Measurements from ENCODE around the gene SCN3B.

The SCN3B gene

DNA sequence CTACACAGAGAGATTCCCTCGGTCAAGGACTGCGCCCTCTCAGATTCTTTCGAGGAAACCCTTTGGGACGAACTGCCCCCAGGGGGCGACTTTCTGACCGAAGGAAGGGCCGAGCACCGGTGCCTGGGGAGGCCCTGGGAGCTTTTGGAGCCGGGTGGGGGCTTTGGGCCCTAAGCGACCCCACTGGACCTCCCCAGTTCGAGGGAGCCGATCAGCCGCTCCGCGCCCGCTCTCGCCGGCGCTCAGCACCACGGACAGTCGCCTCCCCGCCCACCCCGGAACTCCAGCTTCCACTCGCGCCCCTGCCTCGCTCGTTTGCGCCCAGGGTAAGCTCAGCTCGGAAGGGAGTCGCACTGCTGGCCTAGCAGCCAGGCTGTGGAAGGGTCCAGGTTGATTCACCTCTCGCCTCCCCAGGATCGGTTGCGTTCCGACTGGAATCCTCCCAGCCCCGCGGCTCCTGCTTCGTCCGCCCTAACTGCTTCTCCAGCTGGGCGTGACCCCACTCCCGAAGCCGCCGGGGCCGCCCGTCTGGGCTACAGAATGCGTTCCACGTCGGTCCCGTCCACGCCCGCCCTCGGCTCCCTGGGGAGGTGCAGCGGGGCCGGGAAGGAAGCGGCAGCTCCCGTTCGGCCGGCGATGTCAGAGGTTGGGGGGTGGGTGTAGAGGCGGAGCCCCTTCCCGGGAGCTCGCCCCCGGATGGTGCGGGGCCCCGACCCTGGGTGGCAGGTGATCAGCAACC, 428 bp downstream of the SCN3B start:
- DNase-seq, result peak; percentile 29 to 52

DNA sequence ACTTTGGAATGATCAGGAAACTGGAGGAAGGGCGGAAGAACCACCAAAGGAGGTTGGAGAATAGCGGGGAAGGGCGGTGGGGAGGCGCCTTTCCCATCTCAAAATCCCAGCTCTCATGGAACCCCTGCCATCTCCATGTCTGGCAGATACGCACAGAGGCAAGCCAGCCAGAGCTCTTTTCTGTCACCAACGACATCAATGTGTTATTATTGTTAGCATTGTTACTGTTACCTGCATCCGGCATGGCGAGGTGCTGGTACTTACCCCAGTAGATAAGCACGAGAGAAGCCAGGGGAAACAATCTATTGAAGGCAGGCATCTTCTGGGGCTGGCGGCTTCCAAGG, 969 bp downstream of the SCN3B start:
- DNase-seq, result no peak

DNA sequence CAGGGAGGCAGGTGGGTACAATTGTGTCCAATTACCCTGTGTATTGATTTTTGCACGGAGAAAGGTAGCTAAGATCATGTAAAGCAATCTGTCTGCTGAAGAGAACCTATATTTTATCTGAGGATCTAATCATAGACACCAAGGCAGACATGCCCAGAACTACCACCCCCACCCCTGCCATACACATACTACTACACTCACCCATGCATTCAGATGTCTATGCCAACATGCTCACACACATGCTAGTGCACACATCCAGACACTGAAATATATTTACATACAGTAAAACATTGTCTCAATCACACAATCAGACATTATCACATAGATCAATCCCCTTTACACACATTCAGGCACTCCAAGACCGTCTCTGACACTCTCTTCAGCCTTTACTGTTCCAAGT, 1.8 kb downstream of the SCN3B start:
- DNase-seq, result no peak

DNA sequence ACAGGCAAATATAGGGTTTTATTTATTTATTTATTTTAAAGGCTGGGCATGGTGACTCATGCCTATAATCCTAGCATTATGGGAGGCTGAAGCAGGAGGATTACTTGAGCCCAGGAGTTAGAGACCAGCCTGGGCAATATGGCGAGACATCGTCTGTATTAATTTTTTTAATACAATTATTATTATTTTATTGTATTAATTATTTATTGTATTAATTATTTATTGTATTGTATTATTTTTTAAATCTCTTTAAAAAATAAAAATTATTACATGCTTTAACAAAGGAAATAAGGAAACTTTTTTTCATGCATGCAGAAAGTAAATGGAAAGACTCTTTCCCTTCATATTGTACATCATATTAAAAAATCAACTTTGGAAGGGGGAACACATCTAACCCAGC, 3.5 kb downstream of the SCN3B start:
- no peak for DNase-seq

DNA sequence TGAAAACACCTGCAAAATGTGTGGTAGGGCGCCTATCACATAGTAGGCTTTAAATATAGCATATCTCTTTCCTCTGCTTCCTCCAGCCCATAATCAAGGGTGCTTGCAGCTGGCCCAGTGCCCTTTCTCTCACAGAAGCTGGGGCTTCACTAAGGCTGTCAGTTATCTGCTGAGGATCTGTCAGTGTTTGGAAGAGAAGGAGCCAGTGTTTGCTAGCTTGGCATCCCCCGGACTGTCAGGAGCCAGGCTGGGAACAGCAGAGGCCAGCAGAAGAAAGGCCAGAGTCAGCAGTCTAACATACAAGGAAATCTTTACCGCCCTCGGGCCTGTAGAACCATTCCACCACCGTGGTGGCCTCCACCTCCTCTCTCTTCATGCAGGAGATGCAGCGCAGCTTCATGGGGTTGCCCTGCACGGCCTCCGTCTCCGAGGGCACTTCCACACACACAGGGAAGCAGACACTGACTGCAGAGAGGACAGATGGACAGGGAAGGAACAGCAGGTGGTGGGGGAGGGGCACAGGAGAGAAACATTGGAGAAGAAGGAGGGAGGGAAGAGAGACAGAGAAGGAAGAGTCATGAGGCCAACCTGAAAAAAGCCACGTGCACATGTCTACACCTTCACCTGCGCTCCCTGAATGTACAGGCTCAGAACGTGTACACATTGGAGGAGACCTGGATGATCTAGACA, 9.0 kb downstream of the SCN3B start:
- no peak for DNase-seq

DNA sequence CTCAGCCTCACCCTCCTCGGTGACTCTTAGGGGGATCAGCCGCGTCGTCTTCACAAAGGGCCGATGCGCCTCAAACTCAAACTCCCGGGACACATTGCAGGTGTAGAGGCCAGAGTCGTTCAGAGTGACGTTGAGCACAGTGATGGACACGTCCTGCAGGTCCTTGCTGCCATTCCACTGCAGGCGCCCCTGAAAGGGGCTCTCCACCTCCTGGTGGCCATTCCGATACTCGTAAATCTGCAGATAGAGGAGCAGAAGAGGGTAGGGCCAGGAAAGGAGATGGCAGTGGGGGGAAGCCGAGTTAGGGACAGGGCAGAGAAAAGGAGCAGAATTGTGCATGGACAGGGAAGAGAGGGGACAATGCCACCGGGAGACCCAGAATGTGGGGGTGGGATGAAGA, 12.0 kb downstream of the SCN3B start:
- DNase-seq, result no peak

DNA sequence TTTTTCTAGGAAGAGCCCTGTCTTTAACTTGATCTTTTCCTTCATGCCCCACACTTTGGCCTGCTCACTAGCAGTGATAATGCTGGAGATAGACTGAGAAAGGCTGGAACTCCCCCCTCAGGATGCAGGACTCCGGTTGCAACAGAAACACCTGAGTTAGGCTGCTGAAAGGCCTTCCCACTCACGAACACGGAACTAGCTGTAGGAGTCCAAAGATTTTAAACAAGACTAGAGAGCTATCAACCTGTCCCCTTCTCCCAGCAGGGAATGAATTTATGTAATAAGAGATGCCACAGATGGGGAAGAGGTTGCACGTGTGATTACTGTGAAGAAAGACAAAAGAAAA, 13.0 kb downstream of the SCN3B start:
- DNase-seq, result no peak

DNA sequence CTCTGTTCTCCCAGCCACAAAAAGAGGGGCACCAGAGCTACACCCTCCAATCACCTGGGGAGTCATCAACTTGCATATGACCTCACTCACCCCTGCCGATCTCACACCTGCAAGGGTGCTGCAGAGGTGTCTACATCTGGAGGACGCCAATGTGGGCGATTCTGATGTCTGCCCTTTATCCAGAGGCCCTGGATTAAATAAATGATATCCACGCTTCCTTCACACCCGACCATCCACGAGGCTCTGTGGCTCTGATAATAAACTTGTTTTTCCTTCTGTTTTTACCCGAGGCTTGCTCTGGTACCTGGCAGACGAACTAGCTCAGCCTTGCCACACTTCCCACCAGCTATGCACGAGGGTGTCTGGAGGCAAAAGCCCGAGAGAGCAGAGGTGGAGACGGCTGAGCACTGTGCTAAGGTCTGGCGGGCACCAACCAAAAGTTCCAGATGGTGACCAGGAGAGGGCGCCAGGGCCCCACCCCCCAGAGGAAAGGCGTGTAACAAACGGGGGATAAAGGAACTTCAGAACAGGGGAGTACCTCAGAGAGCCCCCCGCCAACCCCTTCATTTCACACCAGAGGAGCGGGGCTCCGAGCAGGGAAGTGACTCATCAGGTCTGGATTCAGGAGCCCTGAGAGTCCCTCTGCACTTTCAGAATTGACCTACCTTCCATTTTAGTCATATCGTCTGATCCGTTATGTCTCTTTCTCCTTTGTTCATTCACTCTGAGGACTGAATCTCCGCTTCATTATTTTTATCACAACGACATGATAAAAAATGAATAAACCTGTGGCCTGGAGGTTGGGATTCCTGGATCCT, 13.5 kb downstream of the SCN3B start:
- peak; percentile 6 to 20 for DNase-seq

DNA sequence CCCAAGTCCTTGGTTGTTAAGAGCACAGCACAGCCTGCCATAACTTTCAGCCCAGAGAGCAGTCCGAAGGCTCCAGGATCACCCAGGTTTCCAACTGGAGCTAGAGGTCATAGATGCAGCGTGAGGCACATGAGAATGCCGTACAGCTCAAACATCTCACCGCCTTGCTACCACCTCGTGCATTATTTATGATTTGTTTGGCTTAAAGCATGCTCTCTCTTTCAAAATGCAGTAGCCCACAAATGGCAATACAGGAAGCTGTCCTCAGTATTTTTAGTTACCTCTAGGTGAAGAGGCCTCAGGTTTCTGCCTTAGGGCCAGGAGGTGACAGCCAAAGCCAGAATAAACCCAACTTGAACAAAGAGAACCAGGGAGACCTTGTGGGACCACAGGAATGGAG, 14.4 kb downstream of the SCN3B start:
- no peak for DNase-seq

DNA sequence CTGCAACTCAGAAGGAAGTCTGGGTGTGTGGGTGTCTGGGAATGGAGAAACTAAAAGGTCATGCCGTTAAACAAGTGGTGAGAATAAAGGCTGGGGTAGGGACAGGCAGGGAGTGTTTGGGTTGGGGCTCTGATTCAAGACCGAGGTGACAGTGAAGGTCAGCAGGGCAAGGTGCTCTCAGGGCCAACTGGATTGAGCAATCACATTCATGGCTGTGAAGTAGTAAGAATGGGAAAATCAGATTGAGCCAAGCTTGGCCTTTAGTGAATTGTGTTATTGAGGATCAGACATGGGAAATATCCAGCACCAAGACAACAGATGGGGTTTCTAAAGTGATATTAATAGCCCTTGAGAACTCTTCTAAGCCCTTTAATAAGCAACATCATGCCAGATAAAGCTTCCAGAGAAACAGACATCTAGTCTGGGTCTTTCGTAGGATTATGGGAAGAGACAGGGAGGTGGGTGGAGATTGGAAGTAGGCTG, 24.3 kb downstream of the SCN3B start:
- DNase-seq, result no peak

DNA sequence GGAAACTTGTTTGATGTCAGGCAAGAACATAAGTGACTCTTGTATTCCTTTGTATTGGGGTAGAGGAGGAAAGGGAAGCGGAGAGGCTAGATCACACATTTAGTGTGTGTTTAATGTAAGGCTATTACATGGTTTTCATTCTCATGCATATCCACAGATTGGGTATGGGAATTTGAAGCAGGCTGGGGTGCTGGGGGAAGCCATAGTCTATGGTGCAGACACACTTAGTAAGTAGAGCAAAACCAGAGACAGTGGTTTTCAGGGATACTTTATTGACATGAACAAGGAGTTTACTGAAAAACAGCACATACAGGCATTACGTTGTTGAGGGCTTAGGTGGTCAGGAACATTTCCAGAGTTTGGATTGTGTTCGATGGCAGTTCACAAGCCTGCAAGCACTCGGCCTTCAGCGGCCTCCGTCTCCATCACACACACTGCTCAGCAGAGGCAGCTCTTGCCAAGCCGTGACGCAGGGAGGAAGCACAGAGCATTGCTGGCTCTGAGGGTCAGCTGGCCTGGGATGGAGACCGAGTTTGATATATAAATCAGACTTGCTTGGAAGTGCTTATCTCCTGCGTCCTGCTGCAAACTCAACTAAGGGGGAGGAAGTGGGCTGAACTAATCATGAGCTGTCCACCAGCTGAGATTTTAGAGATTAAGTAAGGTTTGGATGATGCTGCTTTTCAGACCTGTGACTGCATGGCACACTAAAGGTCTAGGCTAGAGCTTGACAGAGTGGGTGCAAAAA, 25.3 kb downstream of the SCN3B start:
- no peak for DNase-seq

DNA sequence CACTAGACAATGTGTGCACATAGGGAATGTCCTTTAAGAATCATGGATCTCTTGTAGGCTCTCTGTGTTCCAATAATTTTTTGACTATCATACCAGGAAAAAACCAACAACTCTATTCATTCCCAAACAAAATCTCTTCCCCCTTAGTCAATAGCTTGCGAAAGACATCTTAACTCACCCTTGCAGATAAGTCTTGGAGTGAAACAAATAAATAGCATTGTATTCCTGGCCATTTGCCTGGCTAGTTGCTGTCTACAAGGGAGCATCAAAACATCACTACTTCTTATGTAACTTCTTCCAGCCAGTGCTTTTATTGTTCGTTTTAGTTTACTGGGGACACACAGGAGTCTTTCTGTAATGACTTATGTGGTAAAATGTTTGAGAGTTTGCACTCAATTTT, 29.4 kb downstream of the SCN3B start:
- no peak for DNase-seq

DNA sequence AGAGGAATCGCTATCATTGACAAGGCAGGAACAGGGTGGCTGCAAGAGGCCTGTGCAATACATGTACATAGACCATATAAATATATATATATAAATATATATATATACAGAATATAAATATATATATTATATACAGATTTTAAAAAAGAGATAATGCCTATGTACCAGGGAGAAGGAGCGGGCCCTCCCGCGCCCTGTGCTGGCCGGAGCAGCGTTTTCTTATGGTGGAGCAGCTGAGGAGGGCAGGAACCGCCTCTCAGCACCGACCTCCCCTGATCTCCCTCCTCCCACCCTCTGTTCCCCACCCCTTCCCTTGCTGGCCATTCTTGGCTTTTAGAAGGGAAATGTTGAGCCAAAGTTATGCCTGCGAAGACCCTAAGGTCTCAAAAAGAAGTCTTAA, 31.8 kb downstream of the SCN3B start:
- no peak for DNase-seq

DNA sequence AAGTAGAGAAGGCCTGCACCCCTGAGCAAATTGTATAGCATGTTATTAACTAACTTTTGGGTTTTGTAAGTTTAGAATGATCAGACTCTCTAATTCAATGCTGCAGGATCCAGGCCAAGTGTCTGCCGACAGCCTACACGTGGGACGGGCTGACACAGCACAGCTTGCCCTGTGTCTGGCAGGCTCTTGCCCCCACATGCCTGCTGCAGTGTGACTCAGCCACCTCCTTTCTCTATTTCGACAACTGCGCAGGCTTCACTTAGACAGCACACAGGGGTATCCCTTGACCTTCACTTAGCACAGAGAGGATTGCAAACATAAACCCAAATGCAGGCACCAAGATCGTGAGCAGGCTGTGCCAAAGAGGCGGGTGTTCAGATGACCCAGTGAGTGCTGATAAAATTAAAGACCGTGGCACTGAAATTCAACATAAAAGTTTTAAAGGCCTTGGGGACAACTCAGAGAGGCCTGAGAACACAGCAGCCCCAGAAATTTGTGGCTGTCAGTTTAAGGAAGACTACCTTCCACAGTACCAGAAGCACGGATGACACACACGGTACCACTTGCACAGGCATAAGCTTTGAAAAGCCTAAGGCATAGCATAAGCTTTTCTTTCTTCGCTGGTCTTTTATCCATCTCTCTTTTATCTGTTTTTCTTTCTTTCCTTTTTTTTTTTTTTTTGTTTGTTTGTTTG, 37.8 kb downstream of the SCN3B start:
- no peak for DNase-seq

DNA sequence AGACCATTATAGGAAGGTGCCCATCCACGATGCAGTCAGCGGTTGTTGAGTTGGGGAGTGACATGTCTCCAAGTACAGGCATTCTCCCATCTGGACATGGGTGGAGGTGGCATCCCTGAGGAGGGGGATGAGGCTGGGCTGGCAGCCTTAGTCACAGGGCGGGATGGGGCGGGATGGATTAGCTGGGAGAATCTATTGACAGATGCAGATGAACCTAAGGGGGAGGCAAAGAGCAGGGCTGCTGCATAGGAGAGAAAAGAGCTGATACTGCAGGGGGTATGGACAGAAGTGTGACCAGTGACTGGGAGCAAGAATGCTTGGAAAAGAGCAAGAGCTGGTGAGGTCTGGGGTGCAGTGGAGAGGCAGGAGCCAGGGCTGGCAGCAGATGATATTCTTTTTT, 42.7 kb downstream of the SCN3B start:
- DNase-seq, result no peak

DNA sequence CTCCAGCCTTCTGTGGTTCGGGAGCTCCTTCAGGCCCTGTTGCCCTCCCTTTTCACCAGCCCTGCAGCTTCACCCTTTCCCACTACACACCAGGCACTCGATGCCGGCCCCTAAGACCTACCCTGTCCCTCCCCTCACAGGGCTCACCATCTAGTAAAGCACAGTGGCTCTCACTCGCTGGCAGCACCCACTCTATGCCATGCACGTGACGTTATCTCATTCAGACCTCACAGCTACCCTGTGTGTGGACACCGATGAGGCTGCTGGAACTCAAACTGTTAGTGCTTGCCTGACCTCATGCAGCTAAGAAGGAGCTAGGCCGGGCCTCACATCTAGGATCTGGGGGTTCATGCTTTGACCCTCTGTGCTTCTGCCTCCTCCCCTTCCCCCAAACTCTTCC, 45.5 kb downstream of the SCN3B start:
- no peak for DNase-seq

DNA sequence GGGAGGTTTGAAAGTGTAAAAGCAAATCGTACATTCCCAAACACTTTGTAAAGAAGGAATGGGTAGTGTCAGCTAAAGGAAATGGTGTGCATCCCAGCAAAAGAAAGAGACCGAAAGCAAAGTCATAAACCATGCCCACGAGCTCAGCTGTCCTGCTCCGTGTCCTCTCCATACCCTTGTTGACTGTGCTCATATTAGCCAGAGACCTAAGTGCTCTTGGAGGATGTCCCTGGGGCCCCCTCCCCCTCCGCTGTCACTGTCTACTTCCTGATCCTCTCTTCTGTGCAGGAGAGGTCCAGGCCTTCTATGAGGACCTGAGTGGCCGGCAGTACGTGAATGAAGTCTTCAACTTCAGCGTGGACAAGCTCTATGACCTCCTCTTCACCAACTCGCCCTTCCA, 46.1 kb downstream of the SCN3B start:
- no peak for DNase-seq

DNA sequence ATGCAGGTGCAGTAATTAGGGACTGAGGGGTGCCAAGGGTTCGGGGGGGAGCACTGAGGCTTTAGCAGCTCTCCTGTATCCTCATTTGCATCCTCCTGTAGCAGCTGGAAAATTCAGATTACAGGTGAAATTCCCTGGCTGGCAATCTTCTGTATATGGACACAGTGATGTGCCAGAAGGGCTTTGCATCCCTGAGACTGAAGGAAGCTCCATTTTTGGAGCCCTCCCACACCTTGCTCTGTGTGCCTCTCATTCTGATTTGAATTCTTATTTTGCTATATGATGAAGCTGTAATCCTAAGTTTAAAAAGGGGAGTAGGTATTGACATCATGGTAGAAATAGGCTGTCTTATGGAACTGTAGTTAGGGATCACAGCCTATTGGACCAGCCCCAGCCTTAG, 46.6 kb downstream of the SCN3B start:
- DNase-seq, result no peak

DNA sequence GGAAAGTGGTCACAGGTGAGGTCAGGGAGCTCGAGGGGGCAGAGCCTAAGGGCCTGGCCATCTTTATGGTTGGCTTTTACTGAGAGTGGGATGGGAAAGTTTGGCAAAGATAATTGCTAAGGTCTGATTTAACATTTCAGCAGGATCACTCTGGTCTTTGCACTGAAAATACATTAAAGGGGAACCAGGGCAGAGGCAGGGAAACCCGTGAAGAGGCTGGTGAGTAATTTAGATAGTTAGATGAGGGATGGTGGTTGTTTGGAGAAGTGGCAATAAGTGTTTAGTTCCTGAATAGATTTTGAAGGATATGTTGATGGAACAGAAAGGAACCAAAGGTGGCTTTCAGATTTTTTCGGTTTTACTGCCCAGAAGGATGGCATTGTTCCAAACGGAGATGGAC, 50.8 kb downstream of the SCN3B start:
- DNase-seq, result no peak

DNA sequence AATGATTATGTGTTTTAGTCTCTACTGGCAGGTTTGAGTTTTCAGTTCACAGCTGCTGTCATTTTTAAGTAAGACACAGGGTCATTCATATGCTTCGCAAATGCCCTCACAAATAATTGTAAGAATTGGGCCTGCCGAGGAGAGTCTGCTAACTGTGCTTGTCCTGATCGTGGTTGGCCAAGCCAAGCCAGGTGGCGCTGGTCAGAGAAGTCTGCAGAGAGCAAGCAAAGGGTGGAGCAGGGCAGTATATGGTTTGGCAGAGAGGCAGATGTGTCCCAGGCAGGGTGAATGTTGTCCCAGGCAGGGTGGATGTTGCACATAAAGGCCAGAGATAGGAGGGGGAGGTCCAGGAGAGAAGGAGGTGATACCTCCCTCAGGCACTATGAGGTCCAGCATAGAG, 52.7 kb downstream of the SCN3B start:
- DNase-seq, result no peak

DNA sequence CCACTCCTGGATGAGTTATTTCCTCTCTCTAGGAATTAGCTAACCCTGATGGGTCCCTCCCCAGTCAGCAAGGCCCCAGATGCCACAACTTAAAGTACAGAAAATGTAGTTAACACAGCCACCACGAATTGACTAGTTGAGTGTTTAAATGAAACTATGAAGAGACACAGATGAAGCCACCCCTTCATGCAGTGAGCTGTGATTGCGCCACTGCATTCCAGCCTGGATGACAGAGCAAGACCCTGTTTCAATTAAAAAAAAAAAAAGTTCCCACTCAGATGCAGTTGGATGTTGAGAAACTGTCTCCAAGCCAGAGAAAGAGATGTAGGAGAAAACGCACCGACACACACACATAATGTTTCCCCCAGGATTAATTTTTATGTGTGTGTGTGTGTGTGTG, 53.3 kb downstream of the SCN3B start:
- no peak for DNase-seq

DNA sequence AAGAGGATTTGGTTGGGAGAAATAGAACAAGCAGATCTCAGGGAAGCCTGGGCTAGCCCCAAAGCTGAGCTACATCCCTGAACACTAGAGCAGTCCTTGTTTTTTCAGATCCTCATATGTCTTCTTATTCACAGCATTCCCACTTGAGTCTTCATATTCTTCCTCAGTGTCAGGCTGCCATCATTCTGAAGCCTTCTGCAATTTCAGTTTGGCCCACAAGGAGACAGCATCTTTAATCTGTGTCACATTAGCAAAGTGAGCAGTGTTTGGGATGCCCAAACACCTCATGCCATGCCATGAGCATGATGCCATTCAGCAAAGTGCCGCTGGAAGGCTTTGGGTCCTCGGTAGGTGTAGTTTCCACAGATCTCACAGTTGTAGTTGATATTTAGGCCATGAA, 56.6 kb downstream of the SCN3B start:
- DNase-seq, result no peak

DNA sequence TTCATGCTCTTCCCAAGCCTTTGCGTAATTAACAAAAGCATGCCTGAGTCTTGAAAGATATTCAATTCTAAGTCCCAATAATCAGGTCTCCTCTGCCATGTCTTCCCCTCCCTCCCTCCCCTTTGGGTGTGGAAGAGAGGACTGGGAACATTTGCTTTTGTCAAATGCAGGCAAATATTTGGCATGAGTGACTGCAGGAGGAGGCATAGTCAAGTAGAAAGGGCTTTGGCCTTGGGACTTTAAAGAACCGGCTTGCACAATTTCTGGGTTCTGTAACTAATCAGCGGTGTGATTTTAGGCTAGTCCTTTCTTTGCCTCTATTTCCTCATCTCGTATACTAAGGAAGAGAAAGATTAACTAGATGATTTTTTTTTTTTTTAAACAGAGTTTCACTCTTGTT, 59.5 kb downstream of the SCN3B start:
- DNase-seq, result no peak
